Suprapubic skin (tissue), 4 donors: ENCODE data around the gene SELENOI. TPM values are rescaled to one million over a fixed set of nuclear protein-coding genes. Genes with fewer than 3 reads are reported as not detected.
"Not testable (repeated sequence)": the region's sequence is repeated elsewhere in the genome, so short reads cannot be mapped to it uniquely, and the experiment has no call there.

Source experiments
- DNase-seq, 2 donors: peaks; one replicate each; pipeline ENCODE4 v3.0.0-alpha.2; 2019; ENCODE audit warnings: low spot score in 2 of 2
- H3K27ac ChIP-seq: fragments of 200-600 bp; sonication (generic); one replicate; pipeline ENCODE4 v1.5.1; 2019
- H3K27me3 ChIP-seq: fragments of 200-600 bp; sonication (generic); one replicate; pipeline ENCODE4 v1.5.1; 2019
- H3K36me3 ChIP-seq: fragments of 200-600 bp; sonication (generic); one replicate; pipeline ENCODE4 v1.5.1; 2019
- H3K4me1 ChIP-seq: fragments of 200-600 bp; sonication (generic); one replicate; pipeline ENCODE4 v1.5.1; 2019
- H3K4me3 ChIP-seq: fragments of 200-600 bp; sonication (generic); one replicate; pipeline ENCODE4 v1.5.1; 2019; ENCODE audit warnings: mild to moderate bottlenecking
- H3K9me3 ChIP-seq: fragments of 200-600 bp; sonication (generic); one replicate; pipeline ENCODE4 v1.5.1; 2019
- CTCF ChIP-seq, 2 donors: fragments of 200-600 bp in 1 of 2; fragments of 450-650 bp in 1 of 2; sonication (generic) in 1 of 2; IDR thresholded peaks; one replicate each; pipeline ENCODE4 v1.5.1; 2016 to 2019; ENCODE audit warnings: antibody characterized with exemption in 2 of 2, mild to moderate bottlenecking in 1 of 2, moderate library complexity in 1 of 2
- EP300 ChIP-seq: sonication (generic); formaldehyde crosslinking; IDR thresholded peaks from one replicate; pipeline ENCODE4 v1.6.1; 2017; ENCODE audit warnings: antibody characterized with exemption
- POLR2A ChIP-seq, 2 donors: fragments of 450-650 bp; IDR thresholded peaks; one replicate each; pipeline ENCODE4 v1.6.1; 2017; ENCODE audit warnings: antibody characterized with exemption in 2 of 2, mild to moderate bottlenecking in 2 of 2, moderate library complexity in 2 of 2
- POLR2AphosphoS5 ChIP-seq, 3 donors: sonication (generic); formaldehyde crosslinking; IDR thresholded peaks; one replicate each; pipeline ENCODE4 v1.6.1; 2017; ENCODE audit warnings: antibody characterized with exemption in 3 of 3
- WGBS: methylation state at CpG from one replicate; pipeline ENCODE4 v1.1.5; 2018; 5-methylcytosine and 5-hydroxymethylcytosine counted together
- total RNA-seq, 4 donors: library from RNA; depleted of rRNA; stranded (reverse); fragments of >200 nt; gene quantifications; one replicate each; pipeline ENCODE4 v1.1.0, GENCODE V29; 2016

Gene SELENOI
- total RNA-seq, 4 donors from 2014 or later, result 23.1 to 41.9 (median 39.4) TPM

GRCh38 chr2:26317377-26318105 is 28.4 kb upstream of the SELENOI start:
- H3K27ac ChIP-seq, result no peak overlapping the region
- DNase-seq, result no peak
- WGBS, result 86% methylated on average over 7 of the region's 8 CpGs
- H3K27me3 ChIP-seq, result no peaks in the 10 kb centered on the region
- no peaks in the 10 kb centered on the region for H3K9me3 ChIP-seq
- H3K4me3 ChIP-seq, result no peak overlapping the region
- H3K4me1 ChIP-seq, result peaks cover 10% of the 10 kb centered on the region
- no peaks in the 10 kb centered on the region for H3K36me3 ChIP-seq
- TF ChIP-seq POLR2AphosphoS5 (IDR thresholded peaks at IDR 0.05), result no peak
- no peak for TF ChIP-seq CTCF (IDR thresholded peaks at IDR 0.05)
- TF ChIP-seq EP300, result no peak
- no peak for TF ChIP-seq POLR2A (IDR thresholded peaks at IDR 0.05)

- Histone ChIP-seq H3K27me3 (no peaks in the 10 kb centered on the region), H3K4me3 (no peak overlapping the region), H3K36me3 (no peaks in the 10 kb centered on the region), H3K9me3 (no peaks in the 10 kb centered on the region), H3K4me1 (no peaks in the 10 kb centered on the region), H3K27ac (no peak overlapping the region)
- 58% methylated on average over 3 of the region's 6 CpGs for WGBS
- no peak for DNase-seq
- TF ChIP-seq POLR2AphosphoS5 (IDR thresholded peaks at IDR 0.05) (no peak), CTCF (IDR thresholded peaks at IDR 0.05) (no peak), POLR2A (IDR thresholded peaks at IDR 0.05) (no peak), EP300 (no peak)
Measured at GRCh38 chr2:26318950-26319349, 27.0 kb upstream of the SELENOI start.

- not testable (repeated sequence) for H3K9me3 ChIP-seq, H3K36me3 ChIP-seq, DNase-seq, H3K4me1 ChIP-seq, H3K27ac ChIP-seq, H3K4me3 ChIP-seq, H3K27me3 ChIP-seq
Measured at GRCh38 chr2:26324479-26324878, 21.5 kb upstream of the SELENOI start.

GRCh38 chr2:26324903-26325302 is 21.0 kb upstream of the SELENOI start:
- DNase-seq, result no peak
- no peaks in the 10 kb centered on the region for H3K9me3 ChIP-seq
- H3K27ac ChIP-seq, result no peak overlapping the region
- peaks cover 2% of the 10 kb centered on the region for H3K4me1 ChIP-seq
- no peaks in the 10 kb centered on the region for H3K27me3 ChIP-seq
- no peak overlapping the region for H3K4me3 ChIP-seq
- 78% methylated on average over 3 of the region's 3 CpGs for WGBS
- no peaks in the 10 kb centered on the region for H3K36me3 ChIP-seq
- TF ChIP-seq CTCF (IDR thresholded peaks at IDR 0.05) (no peak), EP300 (no peak), POLR2A (IDR thresholded peaks at IDR 0.05) (no peak), POLR2AphosphoS5 (IDR thresholded peaks at IDR 0.05) (no peak)

- 71% methylated on average over 4 of the region's 4 CpGs for WGBS
Measured at GRCh38 chr2:26325851-26326250, 20.1 kb upstream of the SELENOI start.

More at GRCh38 chr2:26325851-26326250, 20.1 kb upstream of the SELENOI start:
- no peak overlapping the region for H3K27ac ChIP-seq
- no peak for DNase-seq
- peaks cover 7% of the 10 kb centered on the region for H3K4me1 ChIP-seq
- H3K4me3 ChIP-seq, result no peak overlapping the region
- no peak for TF ChIP-seq POLR2A (IDR thresholded peaks at IDR 0.05)
- no peak for TF ChIP-seq POLR2AphosphoS5 (IDR thresholded peaks at IDR 0.05)
- TF ChIP-seq EP300, result no peak
- TF ChIP-seq CTCF (IDR thresholded peaks at IDR 0.05), result no peak
- H3K27me3 ChIP-seq, result no peaks in the 10 kb centered on the region
- H3K36me3 ChIP-seq, result no peaks in the 10 kb centered on the region
- no peaks in the 10 kb centered on the region for H3K9me3 ChIP-seq
